HEK293T (cell line): ENCODE measurements around the gene INPP4B.

Experiments
- ELF4 ChIP-seq: fragments of 450-650 bp; IDR thresholded peaks from 2 replicates; pipeline ENCODE4 v1.6.1; 2017; ENCODE audit warnings: antibody characterized with exemption
- FOXA1 ChIP-seq: fragments of 450-650 bp; IDR thresholded peaks from 2 replicates; pipeline ENCODE4 v1.6.1; 2016; ENCODE audit warnings: mild to moderate bottlenecking
- ZNF384 ChIP-seq: fragments of 450-650 bp; IDR thresholded peaks from 2 replicates; pipeline ENCODE4 v1.6.1; 2016

GRCh38 chr4:142218726-142219125 lies 627.4 kb downstream of the INPP4B start:
- TF ChIP-seq ZNF384 (no peak), FOXA1 (no peak), ELF4 (no peak)
